ENCODE results near the gene ZNF423. TPM values are rescaled to one million over a fixed set of nuclear protein-coding genes. Genes with fewer than 3 reads are reported as not detected.
A peak's percentile ranks its signal among the peaks of the same experiment; 100 is the strongest.

The ZNF423 gene
- total RNA-seq, 4 donors from 2014 or later: 7.0 to 19.7 (median 8.4) TPM

- TF ChIP-seq EP300 (IDR thresholded peaks at IDR 0.05): no peak
- no peak for TF ChIP-seq CTCF (IDR thresholded peaks at IDR 0.05)
- TF ChIP-seq POLR2AphosphoS5 (IDR thresholded peaks at IDR 0.05): no peak
- TF ChIP-seq POLR2A (IDR thresholded peaks at IDR 0.05): no peak
- WGBS, 2 donors (ENCODE audit: low coverage in 1 of 2): 60 to 82% methylated on average over 5 to 9 of the region's 12 CpGs
- no peaks in the 10 kb centered on the region for H3K9me3 ChIP-seq
- ATAC-seq: no peak
- H3K36me3 ChIP-seq: no peaks in the 10 kb centered on the region
- H3K27me3 ChIP-seq: no peaks in the 10 kb centered on the region
- H3K4me3 ChIP-seq: no peak overlapping the region
- no peak overlapping the region for H3K27ac ChIP-seq
- peaks cover 0 to 12% (median 0%) of the 10 kb centered on the region in 3 donors for H3K4me1 ChIP-seq
These were observed 184.6 kb downstream of the ZNF423 start for GRCh38 chr16:49671333-49671732.

GRCh38 chr16:49670627-49671026, 185.3 kb downstream of the ZNF423 start:
- H3K4me1 ChIP-seq: peaks cover 0 to 17% (median 3%) of the 10 kb centered on the region in 3 donors
- TF ChIP-seq CTCF (IDR thresholded peaks at IDR 0.05) (no peak), POLR2AphosphoS5 (IDR thresholded peaks at IDR 0.05) (no peak), EP300 (IDR thresholded peaks at IDR 0.05) (no peak), POLR2A (IDR thresholded peaks at IDR 0.05) (no peak)

GRCh38 chr16:49665482-49666230, 190.3 kb downstream of the ZNF423 start:
- no peak for TF ChIP-seq CTCF (IDR thresholded peaks at IDR 0.05)
- no peak for TF ChIP-seq EP300 (IDR thresholded peaks at IDR 0.05)
- no peak for TF ChIP-seq POLR2A (IDR thresholded peaks at IDR 0.05)
- TF ChIP-seq POLR2AphosphoS5 (IDR thresholded peaks at IDR 0.05): no peak
- WGBS, 2 donors (ENCODE audit: low coverage in 1 of 2): 66 to 77% methylated on average over 12 to 15 of the region's 18 CpGs
- no peaks in the 10 kb centered on the region for H3K27me3 ChIP-seq
- no peak for ATAC-seq
- H3K9me3 ChIP-seq: no peaks in the 10 kb centered on the region
- H3K27ac ChIP-seq: peak overlapping the region in 3 of 4 donors; percentile 82 to 86 (median 83)
- no peak overlapping the region for H3K4me3 ChIP-seq
- H3K4me1 ChIP-seq: peaks cover 0 to 56% (median 26%) of the 10 kb centered on the region in 3 donors
- H3K36me3 ChIP-seq: no peaks in the 10 kb centered on the region

More at GRCh38 chr16:49670627-49671026, 185.3 kb downstream of the ZNF423 start:
- no peaks in the 10 kb centered on the region for H3K27me3 ChIP-seq
- H3K4me3 ChIP-seq: no peak overlapping the region
- no peaks in the 10 kb centered on the region for H3K9me3 ChIP-seq
- no peak overlapping the region for H3K27ac ChIP-seq
- WGBS, 2 donors (ENCODE audit: low coverage in 1 of 2): 52 to 54% methylated on average over 12 to 13 of the region's 13 CpGs
- H3K36me3 ChIP-seq: no peaks in the 10 kb centered on the region
- ATAC-seq: no peak

- ATAC-seq: peak; percentile 59
- Histone ChIP-seq H3K4me1 (peaks cover 0 to 49% (median 26%) of the 10 kb centered on the region in 3 donors), H3K27ac (peak overlapping the region; percentile 32 to 86 (median 82)), H3K9me3 (no peaks in the 10 kb centered on the region), H3K27me3 (no peaks in the 10 kb centered on the region), H3K36me3 (no peaks in the 10 kb centered on the region), H3K4me3 (peak overlapping the region in 1 of 2 donors; percentile 43)
- WGBS, 2 donors (ENCODE audit: low coverage in 1 of 2): 47 to 64% methylated on average over 5 to 12 of the region's 37 CpGs
- peak in 1 of 2 donors; percentile 5 for TF ChIP-seq POLR2A (IDR thresholded peaks at IDR 0.05)
- TF ChIP-seq EP300 (IDR thresholded peaks at IDR 0.05): no peak
These were observed 191.4 kb downstream of the ZNF423 start for GRCh38 chr16:49664221-49665215.
